GM11168 (cell line): ENCODE data around the gene OR6J1.
"Not testable (repeated sequence)": the region's sequence is repeated elsewhere in the genome, so short reads cannot be mapped to it uniquely, and the experiment has no call there.

Source experiments
- in situ Hi-C: fragments of 300-500 bp; cut with MboI; formaldehyde crosslinking; loops from one replicate; pipeline ENCODE4 v1.12.0; 2022; ENCODE audit warnings: low sequenced_read_pairs; ENCODE audit not compliant: unreplicated experiment

Gene OR6J1

GRCh38 chr14:22644305-22644635 is at the start of gene OR6J1:
OR6J1 (minus strand) TSS chr14:22644352; CDS start chr14:22634811, 9,541 bp downstream.
- in situ Hi-C loops: no loop called here

DNA sequence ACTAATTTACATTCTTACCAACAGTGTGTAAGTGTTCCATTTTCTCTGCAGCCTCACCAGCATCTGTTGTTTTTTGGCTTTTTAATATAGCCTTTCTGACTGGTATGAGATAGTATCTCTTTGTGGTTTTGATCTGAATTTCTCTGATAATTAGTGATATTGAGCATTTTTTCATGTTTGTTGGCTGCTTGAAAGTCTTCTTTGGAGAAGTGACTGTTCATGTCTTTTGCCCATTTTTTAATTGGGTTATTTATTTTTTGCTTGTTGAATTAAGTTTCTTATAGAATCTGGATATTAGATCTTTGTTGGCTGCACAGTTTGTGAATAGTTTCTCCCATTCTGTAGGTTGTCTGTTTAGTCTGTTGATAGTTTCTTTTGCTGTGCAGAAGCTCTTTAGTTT is 48.0 kb upstream of the OR6J1 start:
- in situ Hi-C loops: no loop called here

DNA sequence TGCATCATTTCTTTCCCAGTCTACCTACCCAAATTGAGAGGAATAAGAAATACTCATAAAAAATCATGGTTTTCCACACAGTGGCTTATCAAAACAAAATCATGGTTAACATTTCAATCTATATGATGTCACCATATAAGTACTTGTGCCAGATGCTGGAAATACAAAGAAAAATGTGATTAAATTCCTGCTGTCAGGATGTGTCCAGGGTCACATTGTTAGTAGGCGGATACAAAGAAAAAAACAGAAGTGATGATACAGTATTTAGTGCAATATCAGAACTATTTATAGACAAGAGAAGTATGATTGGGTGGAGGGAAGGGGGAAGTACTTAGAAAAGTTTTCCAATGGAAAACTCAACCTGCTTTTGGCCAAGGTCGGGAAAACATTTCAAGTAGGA is 47.0 kb upstream of the OR6J1 start:
- in situ Hi-C loops: no loop called here

- in situ Hi-C loops: no loop called here
Measured at GRCh38 chr14:22689199-22689598, 45.0 kb upstream of the OR6J1 start.

GRCh38 chr14:22687969-22688368 is 43.8 kb upstream of the OR6J1 start:
- in situ Hi-C loops: not testable (repeated sequence)

DNA sequence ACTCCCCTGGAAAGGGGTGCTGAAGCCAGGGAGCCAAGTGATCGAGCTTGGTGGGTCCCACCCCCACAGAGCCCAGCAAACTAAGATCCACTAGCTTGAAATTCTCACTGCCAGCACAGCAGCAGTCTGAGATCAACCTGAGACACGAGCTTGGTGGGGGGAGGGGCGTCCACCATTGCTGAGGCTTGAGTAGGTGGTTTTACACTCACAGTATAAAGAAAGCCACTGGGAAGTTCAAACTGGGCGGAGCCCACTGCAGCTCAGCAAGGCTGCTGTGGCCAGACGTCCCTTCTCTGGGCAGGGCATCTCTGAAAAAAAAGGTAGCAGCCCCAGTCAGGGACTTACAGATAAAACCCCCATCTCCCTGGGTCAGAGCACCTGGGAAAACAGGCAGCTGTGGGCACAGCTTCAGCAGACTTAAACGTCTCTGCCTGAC is 42.0 kb upstream of the OR6J1 start:
- in situ Hi-C loops: not testable (repeated sequence)

- in situ Hi-C loops: no loop called here
Measured at GRCh38 chr14:22685467-22685866, 41.3 kb upstream of the OR6J1 start.

DNA sequence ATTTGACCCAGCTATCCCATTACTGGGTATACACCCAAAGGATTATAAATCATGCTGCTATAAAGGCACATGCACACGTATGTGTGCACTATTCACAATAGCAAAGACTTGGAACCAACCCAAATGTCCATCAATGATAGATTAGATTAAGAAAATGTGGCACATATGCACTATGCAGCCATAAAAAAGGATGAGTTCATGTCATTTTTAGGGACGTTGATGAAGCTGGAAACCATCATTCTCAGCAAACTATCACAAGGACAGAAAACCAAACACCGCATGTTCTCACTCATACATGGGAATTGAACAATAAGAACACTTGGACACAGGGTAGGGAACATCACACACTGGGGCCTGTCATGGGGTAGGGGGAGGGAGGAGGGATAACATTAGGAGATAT is 39.3 kb upstream of the OR6J1 start:
- in situ Hi-C loops: not testable (repeated sequence)

DNA sequence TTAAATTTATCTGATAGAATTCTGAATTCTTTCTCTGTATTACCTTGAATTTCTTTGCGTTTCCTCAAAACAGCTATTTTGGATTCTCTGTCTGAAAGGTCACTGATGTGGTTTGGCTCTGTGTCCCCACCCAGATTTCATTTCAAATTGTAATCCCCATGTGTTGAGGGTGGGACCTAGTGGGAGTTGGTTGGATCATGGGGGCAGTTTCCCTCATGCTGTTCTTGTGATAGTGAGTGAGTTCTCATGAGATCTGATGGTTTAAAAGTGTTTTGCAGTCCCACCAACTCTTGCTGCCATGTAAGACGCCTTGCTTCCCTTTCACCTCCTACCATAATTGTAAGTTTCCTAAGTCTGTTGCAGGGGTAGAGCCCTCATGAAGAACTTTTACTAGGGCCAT is 34.1 kb upstream of the OR6J1 start:
- in situ Hi-C loops: no loop called here

DNA sequence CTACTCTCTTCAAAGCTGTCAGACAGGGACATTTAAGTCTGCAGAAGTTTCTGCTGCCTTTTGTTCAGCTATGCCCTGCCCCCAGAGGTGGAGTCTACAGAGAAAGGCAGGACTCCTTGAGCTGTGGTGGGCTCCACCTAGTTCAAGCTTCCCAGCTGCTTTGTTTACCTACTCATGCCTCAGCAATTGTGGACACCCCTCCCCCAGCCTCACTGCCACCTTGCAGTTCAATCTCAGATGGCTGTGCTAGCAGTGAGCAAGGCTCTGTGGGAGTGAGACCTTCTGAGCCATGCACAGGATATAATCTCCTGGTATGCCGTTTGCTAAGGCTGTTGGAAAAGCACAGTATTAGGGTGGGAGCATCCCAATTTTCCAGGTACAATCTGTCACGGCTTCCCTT is 33.4 kb upstream of the OR6J1 start:
- in situ Hi-C loops: not testable (repeated sequence)

DNA sequence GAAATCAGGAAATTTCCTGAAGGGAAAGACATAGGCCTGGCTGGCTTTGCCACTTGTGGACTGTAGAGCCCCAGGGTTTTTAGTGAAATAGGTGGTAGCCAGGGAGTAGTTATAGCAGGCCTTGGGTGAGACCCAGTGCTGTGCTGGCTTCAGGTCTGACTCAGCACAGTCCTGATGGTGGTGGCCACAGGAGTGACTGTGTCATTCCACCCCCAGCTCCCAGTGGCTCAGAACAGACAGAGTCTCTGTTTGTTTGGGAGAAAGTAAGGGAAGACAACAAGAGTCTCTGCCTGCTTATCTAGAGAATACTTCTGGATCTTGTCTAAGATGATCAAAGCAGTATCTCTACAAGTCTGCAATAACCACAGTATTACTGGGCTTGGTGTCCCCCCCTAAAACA is 27.5 kb upstream of the OR6J1 start:
- in situ Hi-C loops: no loop called here

- in situ Hi-C loops: loop anchor here (10.0 kb wide), 1 partner anchor 274 kb away; no protein-coding TSS in a partner anchor
Measured at GRCh38 chr14:22668863-22669262, 24.7 kb upstream of the OR6J1 start.

DNA sequence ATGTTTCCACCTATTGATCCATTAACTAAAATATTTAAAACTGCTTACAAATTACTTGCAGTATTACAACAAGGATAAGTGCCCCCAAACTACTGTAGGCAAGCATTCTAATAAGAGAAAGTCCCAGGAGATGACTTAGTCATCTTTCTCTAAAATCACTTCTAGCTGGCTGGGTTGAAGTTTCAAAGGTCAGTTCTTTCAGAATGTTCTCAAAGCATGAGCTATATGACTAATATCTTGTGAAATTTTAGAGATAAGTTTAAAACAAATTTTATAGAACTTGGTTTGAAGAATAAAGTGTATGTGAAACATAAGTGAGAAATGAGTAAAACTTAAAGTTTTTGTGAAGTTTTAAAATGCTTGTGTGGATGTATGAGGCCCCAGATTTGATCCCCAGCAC is 24.3 kb upstream of the OR6J1 start:
- in situ Hi-C loops: loop anchor here (10.0 kb wide), 1 partner anchor 274 kb away; no protein-coding TSS in a partner anchor

- in situ Hi-C loops: loop anchor here (10.0 kb wide), 1 partner anchor 273 kb away; no protein-coding TSS in a partner anchor
Measured at GRCh38 chr14:22667881-22668280, 23.7 kb upstream of the OR6J1 start.

- in situ Hi-C loops: loop anchor here (10.0 kb wide), 1 partner anchor 272 kb away; no protein-coding TSS in a partner anchor
Measured at GRCh38 chr14:22666203-22666893, 22.2 kb upstream of the OR6J1 start.

DNA sequence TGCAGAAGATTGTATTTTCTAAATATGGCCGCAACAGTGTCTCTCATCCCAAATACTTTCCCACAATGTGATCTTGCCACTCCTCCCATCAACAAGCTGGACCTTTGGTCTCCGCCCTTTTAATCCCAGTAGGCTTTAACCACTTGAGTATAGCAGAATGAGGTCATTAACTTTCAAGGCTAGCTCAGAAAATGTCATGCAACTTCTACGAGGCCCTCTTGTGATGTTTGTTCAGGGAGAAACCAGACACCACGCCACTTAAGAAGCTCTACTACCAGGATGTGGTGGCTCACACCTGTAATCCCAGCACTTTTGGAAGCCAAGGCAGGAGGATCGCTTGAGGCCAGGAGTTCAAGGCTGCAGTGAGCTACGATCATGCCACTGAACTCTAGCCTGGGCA is 20.1 kb upstream of the OR6J1 start:
- in situ Hi-C loops: loop anchor here (10.0 kb wide), 1 partner anchor 269 kb away; no protein-coding TSS in a partner anchor

- in situ Hi-C loops: loop anchor here (10.0 kb wide), 1 partner anchor 266 kb away; no protein-coding TSS in a partner anchor
Measured at GRCh38 chr14:22660654-22661053, 16.5 kb upstream of the OR6J1 start.

GRCh38 chr14:22658946-22659345 is 14.8 kb upstream of the OR6J1 start:
- in situ Hi-C loops: no loop called here

- in situ Hi-C loops: no loop called here
Measured at GRCh38 chr14:22657861-22658260, 13.7 kb upstream of the OR6J1 start.

DNA sequence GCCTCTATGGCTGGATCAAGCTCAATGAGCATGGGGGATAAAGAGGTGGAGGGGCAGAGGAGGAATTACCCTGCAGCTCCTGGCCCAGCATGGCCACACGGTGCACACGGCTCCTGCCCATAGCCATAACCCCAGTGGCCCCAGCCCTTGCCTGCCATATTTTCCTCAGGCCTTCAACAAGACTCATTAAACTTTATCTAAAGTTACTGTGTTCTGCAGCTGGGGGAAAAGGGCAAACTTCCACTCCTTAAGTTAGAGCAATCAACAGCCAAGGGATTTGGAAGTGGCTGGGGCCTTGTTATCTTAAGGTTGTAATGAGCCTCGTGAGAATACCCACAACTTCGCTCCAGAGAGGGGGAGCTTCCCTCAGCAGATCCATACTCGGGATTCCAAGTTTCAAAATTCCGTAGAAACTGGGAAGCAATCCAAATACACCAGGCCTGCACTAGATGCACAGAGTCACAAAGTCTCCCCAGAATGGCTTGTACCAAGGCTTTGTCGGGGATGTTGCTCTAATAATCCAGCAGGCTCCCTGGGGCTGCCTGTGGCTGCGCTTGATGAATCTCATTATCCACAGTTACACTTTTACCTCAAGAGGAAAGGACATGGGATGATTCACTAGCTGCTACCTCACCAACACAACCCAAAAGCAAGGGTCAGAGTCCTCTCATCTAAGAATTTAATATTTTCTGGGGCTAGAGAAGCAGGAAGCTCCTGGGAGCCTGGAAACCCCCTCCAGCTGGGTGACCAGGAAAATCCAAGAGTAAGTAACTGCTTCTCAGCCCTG is 13.0 kb upstream of the OR6J1 start:
- in situ Hi-C loops: no loop called here

- in situ Hi-C loops: no loop called here
Measured at GRCh38 chr14:22656226-22656625, 12.1 kb upstream of the OR6J1 start.
